Fibroblast of peridontal ligament (primary cell): Measurements from ENCODE around the gene ITGA2.
"Not testable (repeated sequence)": the region's sequence is repeated elsewhere in the genome, so short reads cannot be mapped to it uniquely, and the experiment has no call there.

ENCODE experiments used
- DNase-seq: peaks from one replicate; pipeline ENCODE4 v3.0.0-alpha.2; 2010; ENCODE audit errors: extremely low read depth

The ITGA2 gene

GRCh38 chr5:53099546-53099945 is 110.4 kb downstream of the ITGA2 start:
- peak; percentile 51 for DNase-seq

DNA sequence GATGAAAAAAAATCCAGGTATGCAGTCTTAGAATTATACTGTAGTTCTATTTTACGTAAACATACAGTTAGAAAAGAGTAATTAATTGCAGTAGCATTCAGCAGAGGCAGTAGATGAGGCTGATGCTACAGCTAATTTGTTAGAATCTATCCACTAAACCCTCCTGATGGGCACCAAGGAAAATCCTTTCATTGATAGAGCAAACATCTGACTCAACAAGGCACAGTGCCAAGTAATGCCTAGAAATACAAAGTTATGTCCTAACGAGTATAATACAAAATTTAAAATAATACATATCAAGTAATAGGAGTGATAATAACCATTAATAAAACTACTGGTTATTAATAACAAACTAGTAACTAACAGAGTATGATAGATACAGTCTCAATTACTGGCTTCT is 111.5 kb downstream of the ITGA2 start:
- no peak for DNase-seq

- DNase-seq, result no peak
Observed at GRCh38 chr5:53105611-53106300, 116.6 kb downstream of the ITGA2 start.

GRCh38 chr5:53109056-53109442 is 119.9 kb downstream of the ITGA2 start:
- peak; percentile 25 for DNase-seq

- DNase-seq, result peak; percentile 88
Observed at GRCh38 chr5:53109443-53110127, 120.4 kb downstream of the ITGA2 start, which contains the start of gene MOCS2. Gene MOCS2, minus strand, starts transcription at chr5:53109757. Its CDS starts 2,583 bp downstream, at chr5:53107174.

GRCh38 chr5:53110156-53110555 is 121.0 kb downstream of the ITGA2 start:
- no peak for DNase-seq

DNA sequence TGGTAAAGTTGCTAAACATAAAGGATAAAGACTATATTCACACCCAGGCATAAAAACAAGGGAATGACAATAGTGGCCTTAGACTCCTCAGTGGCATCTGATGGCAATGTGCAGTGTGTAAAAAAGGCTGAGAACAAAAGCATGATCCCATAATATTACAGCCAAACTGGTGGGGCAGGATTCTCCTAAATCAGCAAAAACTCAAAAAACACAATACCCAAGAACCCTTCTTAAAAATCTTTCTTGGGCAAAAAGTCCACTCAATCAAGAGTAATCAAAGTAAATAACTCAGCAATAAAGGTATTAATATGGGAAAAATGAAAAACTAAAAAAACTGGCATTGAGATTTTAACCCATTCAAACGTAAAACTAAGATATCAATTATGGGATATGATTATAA is 122.0 kb downstream of the ITGA2 start:
- DNase-seq, result no peak

GRCh38 chr5:53112307-53112706 is 123.2 kb downstream of the ITGA2 start:
- not testable (repeated sequence) for DNase-seq

- no peak for DNase-seq
Observed at GRCh38 chr5:53112909-53113308, 123.8 kb downstream of the ITGA2 start.

DNA sequence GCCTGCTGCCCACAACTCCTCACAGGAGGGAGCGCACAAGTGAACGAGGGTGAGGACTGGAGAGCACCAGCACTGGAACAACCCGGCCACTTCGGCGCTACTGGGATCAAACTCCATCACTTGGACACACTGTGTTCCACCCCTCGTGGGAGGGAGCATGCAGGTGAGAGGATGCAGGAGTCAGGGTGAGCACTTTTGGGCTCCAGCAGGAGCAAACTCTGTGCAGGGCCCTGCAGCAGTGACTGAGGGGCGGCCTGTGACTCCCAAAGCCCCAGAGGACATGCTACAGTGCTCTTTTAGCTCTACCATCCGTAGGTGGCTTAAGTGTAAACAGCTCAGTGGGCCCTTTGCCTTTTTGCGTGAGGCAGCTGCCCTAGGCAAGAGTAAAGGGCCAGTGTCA is 124.8 kb downstream of the ITGA2 start:
- DNase-seq, result no peak

- DNase-seq, result peak; percentile 46
Observed at GRCh38 chr5:53114988-53115387, 125.8 kb downstream of the ITGA2 start.

- no peak for DNase-seq
Observed at GRCh38 chr5:53116597-53116996, 127.4 kb downstream of the ITGA2 start.

- no peak for DNase-seq
Observed at GRCh38 chr5:53118879-53119278, 129.7 kb downstream of the ITGA2 start.

DNA sequence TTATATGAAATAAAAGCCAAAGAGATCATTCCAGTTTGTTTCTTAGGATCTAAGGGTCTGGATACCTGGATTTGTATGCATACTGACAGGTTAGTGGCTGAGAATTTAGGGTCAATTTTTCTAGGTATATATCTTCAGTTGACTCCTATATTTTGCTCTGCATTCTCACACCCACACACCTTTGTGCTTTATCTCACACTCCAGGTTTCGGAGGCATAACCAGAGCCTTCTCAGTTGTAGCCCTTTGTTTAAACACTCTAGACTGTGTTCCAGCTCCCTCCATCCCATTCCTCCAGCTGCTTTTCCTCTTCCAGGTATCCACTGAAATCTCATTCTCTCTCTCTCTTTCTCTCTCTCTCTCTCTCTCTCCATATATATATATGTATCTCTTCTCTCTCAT is 131.0 kb downstream of the ITGA2 start:
- DNase-seq, result no peak

DNA sequence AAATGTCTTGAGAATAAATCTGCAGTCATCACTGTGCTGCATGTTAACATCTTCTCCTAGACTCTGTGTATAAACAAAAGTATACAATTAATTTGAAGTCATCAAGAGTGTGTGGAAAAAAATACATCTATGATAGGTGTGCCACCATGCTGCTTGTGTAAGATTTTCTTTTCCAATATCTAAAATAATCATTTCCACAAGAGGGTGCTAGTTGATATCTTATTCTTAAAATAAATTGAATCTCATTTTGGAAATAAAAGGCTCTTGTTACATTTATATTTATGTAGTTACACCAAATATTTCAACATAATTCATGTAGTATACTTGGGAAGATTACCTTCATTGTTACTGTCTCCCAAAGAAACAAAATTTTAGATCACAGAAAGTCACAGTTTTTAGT is 134.6 kb downstream of the ITGA2 start:
- DNase-seq, result peak; percentile 76

GRCh38 chr5:53126521-53126920 is 137.4 kb downstream of the ITGA2 start:
- peak; percentile 57 for DNase-seq

DNA sequence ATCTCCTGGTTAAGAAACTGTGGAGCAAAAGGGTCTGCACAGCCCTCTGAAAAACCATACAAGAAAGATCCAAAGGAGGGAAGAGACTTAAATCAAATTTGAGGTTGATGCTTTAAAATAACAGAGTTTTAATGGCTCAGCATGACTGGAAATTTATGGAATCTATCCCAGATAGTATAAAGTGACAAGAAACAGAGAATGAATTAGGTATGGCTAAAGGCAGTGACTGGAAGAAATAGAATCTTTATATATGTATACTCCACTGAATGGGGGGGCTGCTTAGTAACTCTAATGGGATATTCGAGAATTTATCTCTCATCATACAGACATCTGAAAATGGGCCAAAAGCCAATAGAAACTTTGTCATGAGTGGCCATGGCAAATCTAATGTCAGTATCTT is 138.0 kb downstream of the ITGA2 start:
- DNase-seq, result no peak

DNA sequence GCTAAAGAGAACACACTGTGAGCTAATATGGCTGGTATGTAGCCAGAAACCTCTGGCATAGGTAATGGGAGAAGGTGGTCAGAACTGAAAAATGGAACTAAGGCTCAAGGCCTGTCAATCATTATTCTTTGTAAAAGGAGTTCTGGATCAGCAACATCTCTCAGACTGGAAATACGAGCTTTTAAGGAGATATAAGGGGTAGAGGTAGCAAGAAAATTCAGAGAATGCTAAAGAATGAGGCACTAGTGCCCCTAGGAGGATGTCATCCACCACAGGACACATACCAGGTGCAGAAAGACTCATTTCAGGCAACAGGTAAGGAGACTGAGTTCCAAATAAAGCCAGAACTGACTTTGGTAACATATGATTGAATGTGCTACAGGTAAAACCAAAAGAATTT is 139.3 kb downstream of the ITGA2 start:
- DNase-seq, result no peak

DNA sequence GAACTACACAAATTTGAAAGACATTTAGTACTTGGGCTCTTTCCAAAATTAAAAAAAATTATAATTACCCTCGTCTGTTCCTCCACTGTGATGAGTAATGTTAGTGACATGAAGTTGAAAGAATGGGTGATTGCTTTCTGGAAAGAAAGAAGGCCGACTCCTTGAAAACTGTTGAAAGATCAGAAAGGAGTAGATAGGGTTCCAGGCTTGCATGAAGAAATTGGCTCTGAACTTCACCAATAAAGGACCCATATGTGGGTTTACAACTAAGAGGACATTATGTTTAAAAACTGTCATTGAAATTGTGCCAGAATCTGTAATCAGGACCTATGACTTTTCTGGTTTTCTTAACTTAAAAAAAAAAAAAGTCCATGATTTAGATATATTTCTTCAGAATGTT is 141.1 kb downstream of the ITGA2 start:
- peak; percentile 70 for DNase-seq

DNA sequence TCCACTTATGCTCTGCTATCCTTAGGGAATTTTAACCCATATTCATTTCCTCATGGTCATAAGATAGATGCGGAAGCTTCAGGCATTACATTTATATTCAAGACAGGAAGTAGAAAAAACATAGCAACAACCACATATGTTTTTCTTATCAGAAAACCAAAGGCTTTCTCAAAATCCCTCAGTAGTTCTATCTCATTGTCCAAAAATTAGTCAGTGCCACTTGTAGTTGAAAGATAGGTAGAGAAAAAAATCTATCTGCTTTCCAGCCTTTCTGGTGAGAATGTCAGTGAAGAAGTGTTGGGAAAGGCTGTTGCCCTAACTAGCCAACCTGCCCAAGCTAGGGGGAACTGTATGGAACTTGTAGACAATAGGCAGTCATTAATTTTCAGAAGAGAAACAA is 143.9 kb downstream of the ITGA2 start:
- no peak for DNase-seq
